Measurements from ENCODE around the gene NTM.

NTM gene

GRCh38 chr11:132033051-132033450, 662.6 kb downstream of the NTM start:
- no peak for DNase-seq

- DNase-seq = no peak
Measured at GRCh38 chr11:132035228-132035627, 664.8 kb downstream of the NTM start.

- no peak for DNase-seq
Measured at GRCh38 chr11:132035766-132036165, 665.4 kb downstream of the NTM start.

GRCh38 chr11:132036220-132036619, 665.8 kb downstream of the NTM start:
- no peak for DNase-seq

GRCh38 chr11:132036746-132037466, 666.5 kb downstream of the NTM start:
- no peak for DNase-seq

GRCh38 chr11:132037467-132037862, 667.0 kb downstream of the NTM start:
- DNase-seq = no peak

GRCh38 chr11:132037956-132038355, 667.5 kb downstream of the NTM start:
- DNase-seq = no peak

GRCh38 chr11:132039521-132039920, 669.1 kb downstream of the NTM start:
- no peak for DNase-seq

- no peak for DNase-seq
Measured at GRCh38 chr11:132042296-132042695, 671.9 kb downstream of the NTM start.

- DNase-seq = no peak
Measured at GRCh38 chr11:132043714-132044113, 673.3 kb downstream of the NTM start.

- no peak for DNase-seq
Measured at GRCh38 chr11:132045107-132045506, 674.7 kb downstream of the NTM start.

- DNase-seq = no peak
Measured at GRCh38 chr11:132046288-132046865, 676.0 kb downstream of the NTM start.

- no peak for DNase-seq
Measured at GRCh38 chr11:132047167-132047566, 676.8 kb downstream of the NTM start.

- no peak for DNase-seq
Measured at GRCh38 chr11:132048040-132048439, 677.6 kb downstream of the NTM start.

GRCh38 chr11:132049205-132049604, 678.8 kb downstream of the NTM start:
- DNase-seq = no peak

GRCh38 chr11:132050049-132050448, 679.6 kb downstream of the NTM start:
- no peak for DNase-seq

- DNase-seq = no peak
Measured at GRCh38 chr11:132050577-132051165, 680.3 kb downstream of the NTM start.

GRCh38 chr11:132051704-132052103, 681.3 kb downstream of the NTM start:
- no peak for DNase-seq

GRCh38 chr11:132052342-132052741, 681.9 kb downstream of the NTM start:
- DNase-seq = no peak

- DNase-seq = no peak
Measured at GRCh38 chr11:132052904-132053303, 682.5 kb downstream of the NTM start.

GRCh38 chr11:132054822-132055221, 684.4 kb downstream of the NTM start:
- DNase-seq = no peak

GRCh38 chr11:132055296-132055695, 684.9 kb downstream of the NTM start:
- no peak for DNase-seq

GRCh38 chr11:132056689-132057088, 686.3 kb downstream of the NTM start:
- no peak for DNase-seq

GRCh38 chr11:132057266-132057665, 686.9 kb downstream of the NTM start:
- no peak for DNase-seq

Measured in AML-193 (cell line).